Stimulated activated CD8-positive, alpha-beta memory T cell treated with anti-CD3 and anti-CD28 coated beads, Interleukin-15, amount 100 ng/mL, for 48 hours (primary cell): Measurements from ENCODE around the gene TMEM170B.

Experiments
- DNase-seq, 2 donors: peaks; one replicate each; pipeline ENCODE4 v3.0.0-alpha.2; 2020; ENCODE audit warnings: low read depth in 2 of 2

The TMEM170B gene

DNA sequence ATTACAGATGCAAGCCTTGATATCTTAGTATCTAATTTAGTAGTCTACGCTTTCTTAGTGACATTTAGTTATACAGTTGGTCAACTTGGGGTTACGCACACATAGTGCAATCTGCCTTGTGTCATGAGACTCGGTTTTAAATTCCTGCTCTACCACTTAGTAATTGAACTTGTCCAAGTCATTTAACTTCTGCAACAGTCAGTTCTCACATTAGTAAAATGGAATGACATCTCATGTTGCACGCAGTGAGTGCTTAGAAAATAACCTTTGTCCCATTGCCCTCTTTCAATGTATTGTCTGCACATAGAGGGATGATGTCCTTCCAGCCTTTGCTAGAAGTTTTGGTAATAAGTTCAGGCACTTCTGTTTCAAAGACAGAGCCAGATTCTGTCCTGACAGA, 48.6 kb downstream of the TMEM170B start:
- no peak for DNase-seq

DNA sequence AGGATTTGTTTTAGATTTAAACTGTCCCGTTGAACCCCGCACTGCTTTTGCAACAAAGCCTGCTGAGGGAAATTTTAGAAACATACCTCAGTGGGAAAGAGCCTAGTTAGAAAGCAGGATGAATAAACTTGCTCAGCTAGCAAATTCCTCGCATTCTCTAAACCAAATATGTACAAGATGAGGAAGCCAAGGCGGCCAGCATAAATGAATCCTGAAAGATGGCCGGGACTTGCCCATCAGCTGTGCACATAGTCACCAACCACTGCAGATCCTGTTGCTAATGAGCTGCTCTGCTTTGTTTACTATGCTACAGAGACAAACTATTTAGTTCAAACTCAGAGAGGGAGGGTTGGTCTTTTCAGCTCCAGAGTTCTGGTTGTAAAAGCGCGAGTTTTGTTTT, 49.0 kb downstream of the TMEM170B start:
- DNase-seq: no peak

DNA sequence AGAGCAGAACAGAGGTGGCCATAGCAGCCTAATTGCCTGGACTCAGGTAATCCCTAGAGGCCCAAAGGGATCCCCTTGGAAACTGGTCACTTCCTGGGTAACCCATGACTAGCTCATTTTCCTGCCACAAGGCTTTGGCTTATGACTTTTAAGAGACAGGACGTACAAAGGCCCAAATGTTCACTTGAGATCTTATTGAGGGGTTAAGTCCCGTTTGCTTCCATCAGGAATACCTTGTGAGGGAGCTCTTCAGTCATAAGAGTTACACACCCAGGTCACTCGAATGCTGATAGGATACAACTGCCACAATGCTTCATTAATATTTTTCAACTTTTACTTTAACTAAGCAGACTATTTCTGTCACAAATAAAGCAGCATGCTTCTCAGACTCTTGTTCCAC, 51.7 kb downstream of the TMEM170B start:
- DNase-seq: no peak

DNA sequence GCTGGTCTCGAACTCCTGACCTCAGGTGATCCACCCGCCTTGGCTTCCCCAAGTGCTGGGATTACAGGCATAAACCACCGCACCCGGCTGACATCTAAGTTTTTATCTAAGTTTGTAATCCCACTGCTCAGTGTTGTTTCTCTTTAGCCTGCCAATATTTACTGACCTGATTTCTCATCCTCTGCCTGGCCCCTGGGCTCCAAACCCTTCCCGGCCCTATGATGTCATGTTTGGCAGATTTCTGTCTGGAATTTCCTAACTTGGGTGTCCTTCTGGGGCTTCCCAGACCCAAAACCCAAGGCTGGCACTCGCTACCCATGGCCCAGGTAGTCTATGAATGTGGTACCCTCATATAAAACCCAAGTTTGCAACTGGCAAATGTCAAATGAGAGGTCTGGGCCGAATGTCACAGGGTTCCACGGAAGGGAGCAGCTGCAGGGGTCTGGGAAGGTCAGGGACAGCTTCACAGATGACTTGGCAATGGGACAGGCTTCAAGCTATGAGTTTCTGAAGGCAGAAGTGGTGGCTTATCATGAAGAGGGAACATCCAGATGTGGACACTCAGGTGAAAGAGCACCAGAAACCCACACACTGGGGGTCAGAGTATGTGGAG, 54.9 kb downstream of the TMEM170B start:
- DNase-seq: no peak

DNA sequence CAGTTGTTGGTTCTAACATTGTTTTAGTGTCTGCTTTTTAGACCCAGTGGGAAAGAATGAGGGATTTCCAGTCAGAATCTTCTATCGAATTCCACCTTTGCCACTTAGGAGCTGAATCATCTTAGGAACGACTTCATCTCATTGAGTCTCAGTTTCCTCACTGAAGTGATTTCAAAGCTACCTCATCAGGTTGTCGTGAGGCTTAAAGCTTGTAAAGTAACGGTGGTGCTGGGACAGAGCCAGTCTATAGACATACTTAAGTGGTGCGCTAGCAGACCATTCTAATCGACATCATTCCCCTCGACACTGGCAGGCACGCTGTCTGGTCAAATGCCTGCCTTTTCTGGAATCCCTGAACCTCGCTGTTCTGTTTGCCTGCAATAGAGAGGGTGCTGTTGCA, 55.5 kb downstream of the TMEM170B start:
- no peak for DNase-seq

DNA sequence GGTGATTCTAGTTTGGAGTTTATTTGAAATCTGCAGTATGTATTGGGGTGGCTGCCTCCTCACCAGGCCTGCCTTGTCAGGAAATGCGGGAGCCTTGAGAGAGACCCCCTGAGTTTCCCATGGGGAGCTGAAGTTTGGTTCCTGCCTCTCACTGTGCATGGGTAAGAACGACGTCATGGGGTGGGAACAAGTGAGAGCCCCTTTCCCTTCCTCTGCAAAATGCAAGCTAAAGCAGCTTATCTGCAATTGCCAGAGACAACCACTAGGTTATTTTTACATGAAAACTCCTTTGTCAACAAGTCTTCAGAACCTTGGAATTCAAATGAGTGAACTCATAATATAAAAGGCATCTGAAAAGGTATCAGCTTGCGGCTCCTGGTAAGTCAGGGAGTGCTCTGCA, 58.4 kb downstream of the TMEM170B start:
- no peak for DNase-seq

DNA sequence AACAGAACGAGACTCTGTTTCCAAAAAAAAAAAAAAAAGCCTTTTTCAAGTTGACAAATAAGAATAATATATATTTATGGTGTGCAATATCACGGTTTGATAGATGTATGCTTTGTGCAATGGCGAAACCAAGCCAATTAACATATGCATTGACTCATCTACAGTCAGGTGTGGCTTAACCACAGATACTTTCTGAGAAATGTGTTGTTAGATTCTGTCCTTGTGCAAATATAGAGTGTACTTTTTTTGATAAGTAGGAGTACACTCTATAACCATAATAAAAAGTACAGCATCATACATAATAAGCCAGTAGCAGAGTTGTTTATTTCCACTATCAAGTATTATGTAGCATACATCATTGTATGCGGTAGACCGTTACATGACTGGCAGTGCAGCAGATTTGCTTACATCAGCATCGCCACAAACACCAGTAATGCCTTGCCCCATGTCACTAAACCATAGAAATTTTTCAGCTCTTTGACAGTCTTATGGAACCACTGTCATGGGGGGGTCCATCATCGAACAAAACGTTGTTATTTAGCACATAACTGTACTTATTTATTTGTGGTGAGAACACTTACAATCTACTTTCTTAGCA, 59.2 kb downstream of the TMEM170B start:
- no peak for DNase-seq

DNA sequence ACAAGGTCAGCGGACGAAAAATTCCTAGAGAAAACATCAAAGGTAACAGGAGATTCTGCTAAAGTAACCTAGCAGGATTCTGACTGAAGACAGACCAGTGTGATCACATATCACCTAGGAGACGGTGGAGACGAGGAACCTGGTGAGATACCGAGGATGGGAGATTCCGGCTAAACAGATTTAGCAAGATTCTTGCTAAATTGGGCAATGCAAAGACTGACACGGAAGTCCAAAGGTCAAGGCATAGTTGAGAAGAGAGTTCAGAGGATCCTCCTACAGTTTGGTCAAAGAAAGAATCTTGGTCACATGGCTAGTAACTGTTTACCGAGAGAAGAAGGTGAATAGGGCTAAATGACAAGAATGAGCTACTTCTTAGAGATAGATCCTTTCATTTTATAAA, 61.1 kb downstream of the TMEM170B start:
- DNase-seq: no peak

DNA sequence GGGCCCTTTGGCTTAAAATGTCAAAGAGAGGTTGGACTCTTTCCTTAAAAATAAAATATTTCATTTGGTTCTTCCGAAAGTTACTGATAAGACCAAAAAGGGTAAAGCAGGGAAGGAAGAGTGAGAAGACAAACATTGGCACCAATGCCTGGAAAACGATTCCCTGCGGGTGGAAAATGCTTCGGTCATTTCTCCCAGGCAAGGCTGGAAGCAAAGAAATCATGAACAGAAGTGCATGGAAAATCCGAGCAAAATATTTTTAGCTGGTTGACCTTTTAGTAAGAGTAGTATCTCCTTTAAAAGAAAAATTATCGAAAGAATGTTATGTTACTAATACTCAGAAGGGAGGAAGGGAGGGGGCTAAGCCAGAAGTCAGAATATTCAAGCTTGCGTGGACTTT, 62.7 kb downstream of the TMEM170B start:
- DNase-seq: no peak

DNA sequence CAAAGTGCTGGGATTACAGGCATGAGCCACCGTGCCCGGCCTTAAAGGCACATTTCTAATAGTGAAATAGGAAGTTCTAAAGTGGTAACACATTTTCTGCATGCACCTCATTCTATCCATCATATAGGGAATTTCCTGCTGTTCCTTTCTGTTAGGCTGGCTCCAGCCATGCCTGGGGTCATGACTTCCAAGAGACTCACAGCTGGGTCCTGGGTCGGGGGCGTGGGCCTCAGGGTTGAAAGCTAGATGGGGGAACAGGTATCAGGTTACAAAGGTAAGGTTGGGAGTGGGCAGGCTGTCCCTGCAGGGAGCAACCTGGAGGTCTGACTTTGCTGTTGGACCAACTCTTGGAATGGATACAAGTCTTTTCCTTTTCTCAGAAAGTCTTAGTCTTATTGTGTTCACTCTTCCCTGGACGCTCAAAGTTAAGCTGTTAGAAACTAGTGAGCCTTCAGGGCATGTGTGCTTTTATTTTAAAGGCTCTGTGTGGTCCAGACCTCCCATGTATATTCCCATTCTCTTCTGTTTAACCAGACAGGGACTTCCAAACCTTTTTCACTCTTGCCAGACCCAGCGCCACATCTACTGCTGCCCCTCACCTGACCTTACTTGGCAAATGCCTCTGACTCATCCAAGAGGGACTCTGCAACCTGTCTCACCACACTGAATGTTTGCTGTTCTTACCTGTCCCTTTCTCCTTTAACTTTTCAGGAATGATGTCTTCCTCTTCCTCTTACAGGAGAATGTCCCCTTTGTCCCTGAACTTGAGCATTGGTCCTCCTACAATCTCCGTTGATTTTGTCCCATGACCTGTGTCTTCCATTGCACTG, 64.4 kb downstream of the TMEM170B start:
- no peak for DNase-seq

DNA sequence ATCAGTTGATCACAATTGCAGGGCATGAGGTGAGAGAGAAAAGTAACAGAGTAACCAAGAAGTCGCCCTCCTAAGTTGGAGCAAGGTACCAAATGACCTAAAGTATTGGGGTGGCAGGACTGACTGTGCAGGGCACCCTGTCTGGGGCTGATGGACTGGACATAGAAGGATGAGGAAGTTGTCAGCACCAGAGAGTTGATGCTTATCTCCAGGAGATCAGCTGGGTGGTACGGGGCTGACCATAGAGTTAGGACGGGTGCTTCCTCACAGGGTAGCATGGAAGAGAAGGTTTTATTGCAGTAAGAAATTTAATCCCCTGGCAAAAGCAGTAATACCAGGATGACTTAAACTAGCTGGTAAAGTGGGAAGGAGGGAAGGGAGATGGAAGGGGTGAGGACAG, 66.7 kb downstream of the TMEM170B start:
- DNase-seq: no peak

DNA sequence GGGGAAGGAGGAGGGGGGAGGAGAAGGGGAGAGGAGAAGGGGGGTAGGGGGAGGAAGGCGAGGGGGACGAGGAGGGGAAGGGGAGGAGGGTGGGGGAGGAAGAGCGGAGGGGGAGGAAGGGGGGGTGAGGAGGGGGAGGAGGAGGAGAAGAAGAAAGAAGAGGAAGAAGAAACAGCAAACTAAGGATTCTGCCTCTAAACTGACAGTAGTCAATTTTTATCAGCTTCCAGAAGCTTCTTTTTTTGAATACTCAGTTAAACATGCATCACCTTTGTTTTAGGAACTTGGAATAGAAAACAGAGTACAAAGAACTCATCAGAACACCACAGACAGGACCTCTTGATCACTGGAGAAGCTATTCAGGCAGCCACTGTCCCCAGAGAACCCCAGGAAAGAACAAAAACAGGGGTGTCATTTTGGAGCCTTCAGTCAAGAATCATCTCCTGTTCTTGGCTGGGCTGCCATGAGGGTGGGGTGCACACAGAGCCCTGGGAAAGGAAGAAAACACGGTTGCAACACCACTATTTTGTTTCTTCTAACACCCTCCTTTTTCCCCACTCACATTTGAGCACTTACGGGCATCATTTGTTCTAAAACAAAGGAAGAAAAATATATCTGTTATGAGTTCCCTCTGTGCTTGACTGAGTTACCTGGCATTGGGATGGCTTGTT, 67.4 kb downstream of the TMEM170B start:
- no peak for DNase-seq

DNA sequence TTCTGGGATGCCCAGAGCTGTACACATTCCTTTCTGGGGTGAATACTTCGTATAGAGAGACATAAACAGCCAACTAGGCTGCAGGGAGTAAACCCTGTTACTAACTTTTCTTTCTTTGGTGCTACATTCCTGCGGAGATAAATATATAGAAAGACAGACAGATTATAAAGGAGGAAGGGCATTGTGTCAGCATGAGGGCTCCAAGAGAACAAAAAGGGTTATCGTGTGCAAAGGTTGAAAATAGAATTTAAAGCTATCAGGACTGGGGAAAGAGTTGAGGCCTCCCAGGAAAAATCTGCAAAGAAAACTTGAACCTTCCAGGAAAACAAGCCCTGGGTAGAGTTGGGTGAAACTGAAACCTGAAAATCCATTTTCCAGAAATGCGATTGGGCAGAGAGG, 68.0 kb downstream of the TMEM170B start:
- DNase-seq: no peak

DNA sequence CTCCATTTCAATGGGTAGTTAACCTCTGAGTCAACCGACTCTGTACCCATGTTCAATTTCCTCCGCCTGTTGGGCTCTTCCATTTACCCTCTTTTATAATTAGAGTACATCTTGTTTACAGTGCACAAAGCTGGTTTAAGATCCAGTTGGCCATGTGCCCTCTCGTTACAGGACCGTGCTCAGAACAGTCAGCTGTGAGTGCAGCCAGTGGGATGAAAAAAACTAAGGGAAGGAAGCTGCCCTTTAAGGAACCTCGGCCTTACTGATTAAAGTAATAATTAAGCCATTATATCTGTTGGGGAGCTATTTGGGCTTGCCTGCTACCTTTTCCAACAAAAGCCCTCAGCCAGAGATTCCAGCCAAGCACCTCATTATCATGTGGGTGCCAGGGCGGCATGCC, 68.8 kb downstream of the TMEM170B start:
- no peak for DNase-seq

DNA sequence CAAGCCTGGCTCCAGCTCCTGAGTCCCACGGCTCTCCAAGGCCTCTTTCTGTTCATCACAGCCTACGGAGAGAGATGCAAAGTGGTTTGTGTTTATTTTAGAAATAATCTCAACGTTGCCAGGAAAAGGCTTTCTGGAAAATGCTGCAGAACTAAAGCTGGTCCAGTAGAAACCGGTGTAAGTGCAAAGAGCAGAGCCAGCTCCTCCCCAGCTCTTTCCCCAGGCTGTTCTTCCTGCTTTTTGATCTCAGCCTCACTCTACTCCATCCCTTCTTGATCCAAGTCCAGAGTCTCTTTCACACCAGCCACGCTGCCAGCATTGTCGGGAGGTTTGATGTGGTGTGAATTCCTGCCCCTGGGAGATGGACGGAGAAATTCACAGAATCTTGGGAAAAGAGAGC, 69.8 kb downstream of the TMEM170B start:
- no peak for DNase-seq

DNA sequence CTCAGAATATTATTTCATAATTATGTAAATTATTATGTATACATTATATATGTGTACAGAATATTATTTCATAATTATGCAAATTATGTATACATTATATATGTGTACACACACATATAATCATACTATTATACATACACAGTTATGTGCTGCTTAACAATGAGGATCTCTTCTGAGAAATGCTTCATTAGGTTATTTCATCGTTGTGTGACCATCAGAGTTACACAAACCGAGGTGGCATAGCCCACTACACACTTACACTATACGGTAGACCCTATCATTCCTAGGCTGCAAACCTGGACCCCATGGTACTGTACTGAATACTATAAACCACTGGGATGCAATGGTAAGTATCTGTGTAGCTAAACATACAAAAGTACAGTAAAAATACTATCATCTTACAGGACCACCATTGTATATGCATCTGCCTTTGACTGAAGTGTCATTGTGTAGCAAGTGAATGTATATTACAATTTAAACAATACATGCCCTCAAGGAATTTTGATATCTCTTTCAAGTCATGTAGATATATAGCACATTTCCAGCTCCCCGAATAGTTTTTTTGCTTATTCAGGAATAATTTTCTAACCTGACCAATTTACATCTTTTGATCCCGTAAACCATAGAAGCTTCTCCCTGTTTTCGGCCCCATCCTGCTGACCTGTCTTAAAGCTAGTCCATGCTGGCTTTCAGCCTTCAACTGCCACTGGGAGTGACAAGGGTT, 71.2 kb downstream of the TMEM170B start:
- DNase-seq: no peak

DNA sequence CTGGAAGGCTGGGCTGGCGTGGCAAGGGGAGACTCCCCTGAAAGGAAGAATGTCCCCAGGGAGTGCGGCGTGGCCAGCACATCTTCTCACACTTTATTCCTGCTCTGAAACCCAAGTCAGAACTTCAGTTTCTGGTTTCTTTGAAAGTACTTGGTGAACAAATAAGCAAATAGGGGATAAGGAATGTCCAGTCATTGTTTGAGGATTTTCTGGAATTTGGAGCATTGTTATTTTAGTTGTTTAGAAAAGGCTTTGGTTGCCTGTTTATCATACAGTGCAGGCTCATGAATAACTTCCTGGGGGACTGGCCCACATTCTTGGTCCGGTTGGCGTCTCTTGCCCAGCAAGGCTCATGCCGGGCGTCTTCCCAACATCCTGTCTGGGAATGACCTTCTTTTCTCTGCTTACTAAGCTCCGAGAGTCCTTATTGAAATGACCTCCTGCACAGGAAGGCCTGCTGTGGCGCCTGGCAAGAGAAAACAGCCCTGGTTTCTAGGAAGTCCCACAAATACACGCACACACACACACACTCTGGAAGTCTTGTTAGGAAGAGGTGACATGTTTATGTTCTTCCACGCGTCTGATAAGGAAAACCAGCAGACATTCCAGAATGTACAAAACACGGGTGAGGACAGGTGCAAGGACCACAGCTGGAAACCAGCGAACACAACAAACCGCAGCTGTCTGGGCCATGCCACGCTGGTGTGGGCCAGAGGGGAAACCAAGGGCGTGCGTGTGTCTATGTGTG, 71.9 kb downstream of the TMEM170B start:
- no peak for DNase-seq

DNA sequence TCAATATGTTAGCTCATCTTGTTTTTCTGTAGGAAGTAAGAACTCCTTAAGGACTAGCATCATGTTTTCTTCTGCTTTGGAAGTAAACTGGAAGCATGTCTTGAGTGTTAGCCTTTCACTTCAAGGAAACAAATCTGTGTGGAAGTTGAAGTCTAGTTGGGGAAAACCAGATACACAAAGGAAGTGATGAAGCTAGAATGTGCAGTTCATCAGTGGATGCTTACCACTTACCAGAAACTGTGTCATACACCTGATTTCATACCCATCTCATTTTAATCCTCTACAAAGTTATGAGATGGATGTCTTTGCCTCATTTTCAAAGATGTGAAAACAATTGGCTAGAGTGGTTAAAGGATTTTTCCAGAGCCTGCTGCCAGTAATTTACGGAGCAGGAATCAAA, 75.8 kb downstream of the TMEM170B start:
- DNase-seq: no peak

DNA sequence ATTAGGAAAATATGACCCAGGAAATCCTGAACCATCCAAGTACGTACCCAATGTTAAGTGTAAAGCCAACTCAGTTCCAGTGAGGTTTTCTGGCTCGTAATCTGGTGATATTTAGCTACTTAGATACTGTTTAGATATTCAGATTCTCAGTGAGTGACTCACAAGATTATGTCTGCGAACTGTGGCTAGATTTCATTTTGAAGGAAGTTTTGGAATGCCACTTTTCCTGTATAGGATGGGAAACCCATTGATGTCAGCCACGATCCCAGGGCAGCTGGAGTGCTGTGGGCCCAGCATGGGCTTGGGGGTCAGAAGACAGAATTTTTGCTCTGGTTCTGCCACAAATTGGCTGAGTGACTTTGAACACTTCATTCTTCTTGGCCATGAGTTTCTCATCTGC, 76.3 kb downstream of the TMEM170B start:
- no peak for DNase-seq

DNA sequence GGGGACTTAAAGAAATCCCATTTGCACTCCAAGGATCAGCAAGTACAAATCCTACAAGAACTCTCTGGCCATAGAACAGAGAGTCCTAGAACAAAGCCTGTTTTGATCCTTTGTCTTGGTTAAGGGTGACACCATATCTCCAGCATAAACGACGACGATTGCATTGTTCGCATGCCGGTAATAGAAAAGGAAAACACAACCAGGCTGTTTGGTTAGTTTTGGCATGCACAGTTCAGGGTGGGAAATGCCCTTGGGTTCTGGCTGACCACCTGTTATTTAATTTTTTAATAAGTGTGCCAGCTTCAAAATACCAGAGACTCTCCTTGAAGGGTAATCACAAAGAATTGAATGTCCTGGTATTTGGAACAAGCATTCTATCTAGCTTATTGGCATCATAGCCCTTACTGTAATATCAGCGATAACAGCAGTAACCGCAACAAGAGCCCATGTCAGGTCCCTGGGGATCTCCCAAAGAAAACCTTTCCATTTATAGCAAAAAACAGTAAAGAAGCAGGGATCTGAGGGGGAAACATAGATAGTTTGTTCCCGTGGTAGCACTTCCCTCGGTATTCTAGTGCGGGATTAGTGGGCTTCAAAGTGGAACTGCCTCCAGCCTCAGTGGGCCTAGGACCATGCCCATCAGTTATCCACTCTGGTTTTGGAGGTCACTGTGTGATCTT, 77.1 kb downstream of the TMEM170B start:
- DNase-seq: no peak

DNA sequence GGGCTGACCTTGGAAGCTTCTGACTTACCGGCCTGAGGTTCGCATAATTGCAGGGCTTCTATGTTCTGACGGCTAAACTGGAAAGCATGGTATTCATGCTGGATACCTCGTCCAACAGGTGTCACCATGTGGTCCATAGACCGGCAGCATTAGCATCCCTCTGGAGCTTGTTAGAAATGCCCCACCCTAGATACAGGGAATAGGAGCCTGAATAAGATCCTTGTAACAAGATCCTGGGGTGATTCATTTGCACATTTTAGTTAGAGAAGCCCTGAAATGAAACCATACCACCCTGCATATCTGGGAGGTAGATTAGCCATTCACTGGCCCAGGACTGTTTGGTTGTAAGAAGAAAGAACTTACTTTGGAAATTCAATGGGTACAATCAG, 77.7 kb downstream of the TMEM170B start:
- no peak for DNase-seq
